Measurements from ENCODE around the gene TMEM222.

The TMEM222 gene

GRCh38 chr1:27348861-27349783, 27.2 kb downstream of the TMEM222 start:
- Histone ChIP-seq H3K79me2 (ENCODE audit: insufficient read depth, low read length) (no peaks in the 10 kb centered on the region), H3K4me2 (ENCODE audit: low read depth, low read length, poor library complexity, severe bottlenecking) (peak overlapping the region; percentile 67), H3K9ac (ENCODE audit: low read length) (peak overlapping the region; percentile 48), H3F3A (ENCODE audit: insufficient read depth) (no peaks in the 10 kb centered on the region), H3K9me2 (replicated peaks; ENCODE audit: insufficient read depth, low read length) (no peaks in the 10 kb centered on the region), H3K4me3 (ENCODE audit: insufficient read depth, low read length, poor library complexity, severe bottlenecking) (peak overlapping the region; percentile 31), H2AFZ (ENCODE audit: low read depth, low read length, severe bottlenecking) (peak overlapping the region; percentile 36), H3K36me3 (ENCODE audit: low read length) (no peaks in the 10 kb centered on the region), H3K27me3 (ENCODE audit: low read length) (no peaks in the 10 kb centered on the region), H3K27ac (ENCODE audit: low read depth, low read length) (no peak overlapping the region), H4K20me1 (ENCODE audit: low read depth, low read length) (no peaks in the 10 kb centered on the region), H3K9me3 (ENCODE audit: insufficient read depth, low read length) (no peaks in the 10 kb centered on the region)
- TF ChIP-seq EZH2phosphoT487 (conservative IDR thresholded peaks at IDR 0.05; ENCODE audit: low read length) (no peak), CTCF (IDR thresholded peaks at IDR 0.05; ENCODE audit: insufficient read depth, low read length, poor library complexity, severe bottlenecking) (no peak)

GRCh38 chr1:27349784-27350662, 28.1 kb downstream of the TMEM222 start:
- H2AFZ ChIP-seq (ENCODE audit: low read depth, low read length, severe bottlenecking): no peak overlapping the region

More at GRCh38 chr1:27349784-27350662, 28.1 kb downstream of the TMEM222 start:
- Histone ChIP-seq H4K20me1 (ENCODE audit: low read depth, low read length) (no peaks in the 10 kb centered on the region), H3K4me2 (ENCODE audit: low read depth, low read length, poor library complexity, severe bottlenecking) (no peak overlapping the region), H3K36me3 (ENCODE audit: low read length) (no peaks in the 10 kb centered on the region), H3K27me3 (ENCODE audit: low read length) (no peaks in the 10 kb centered on the region), H3K4me3 (ENCODE audit: insufficient read depth, low read length, poor library complexity, severe bottlenecking) (no peak overlapping the region), H3K9me3 (ENCODE audit: insufficient read depth, low read length) (no peaks in the 10 kb centered on the region), H3K27ac (ENCODE audit: low read depth, low read length) (no peak overlapping the region), H3K9me2 (replicated peaks; ENCODE audit: insufficient read depth, low read length) (no peaks in the 10 kb centered on the region), H3F3A (ENCODE audit: insufficient read depth) (no peaks in the 10 kb centered on the region), H3K79me2 (ENCODE audit: insufficient read depth, low read length) (no peaks in the 10 kb centered on the region), H3K9ac (ENCODE audit: low read length) (no peak overlapping the region)
- TF ChIP-seq EZH2phosphoT487 (conservative IDR thresholded peaks at IDR 0.05; ENCODE audit: low read length) (no peak), CTCF (IDR thresholded peaks at IDR 0.05; ENCODE audit: insufficient read depth, low read length, poor library complexity, severe bottlenecking) (no peak)
